ENCODE data around the gene EGLN1. TPM values are rescaled to one million over a fixed set of nuclear protein-coding genes. Genes with fewer than 3 reads are reported as not detected.

Gene EGLN1
- polyA plus RNA-seq, 1 of the 3 experiments (the other 2 are of a cell fraction) = 10.7 TPM

GRCh38 chr1:231424950-231425805 is 3.1 kb upstream of the EGLN1 start:
- peaks cover 15% of the 10 kb centered on the region for H3K79me2 ChIP-seq (ENCODE audit: insufficient read depth)
- H2AFZ ChIP-seq (ENCODE audit: low read depth) = peak overlapping the region; percentile 33; the same call in 1 of the 2 replicates
- H3K9ac ChIP-seq = no peak overlapping the region
- 55% methylated on average over 4 of the region's 4 CpGs for WGBS (ENCODE audit: low lambda C conversion rate)
- H4K20me1 ChIP-seq (ENCODE audit: insufficient read depth) = peaks cover 10% of the 10 kb centered on the region; the same call in 1 of the 2 replicates
- no peaks in the 10 kb centered on the region for H3K9me2 ChIP-seq
- POLR2A ChIA-PET = no interaction called here
- no peak for DNase-seq
- TF ChIP-seq GATA2 (CRISPR knock-in tag; IDR thresholded peaks at IDR 0.05) = no peak
- no peaks in the 10 kb centered on the region for H3K36me3 ChIP-seq (replicated peaks in 1 of 2; ENCODE audit: control insufficient read depth in 1 of 2, insufficient read depth in 2 of 2, low read length in 1 of 2)
- peak overlapping the region; percentile 10 to 68; a peak in 2 of 4 replicates for H3K27ac ChIP-seq (ENCODE audit: low read depth in 2 of 2, low read length in 1 of 2)
- CTCF ChIA-PET = no interaction called here
- H3K4me3 ChIP-seq (ENCODE audit: low read depth in 2 of 2, low read length in 1 of 2) = no peak overlapping the region
- no peak overlapping the region for H3K4me2 ChIP-seq
- no peaks in the 10 kb centered on the region for H3K9me3 ChIP-seq
- H3K4me1 ChIP-seq (ENCODE audit: control insufficient read depth in 1 of 2, insufficient read depth in 2 of 2, low read depth in 1 of 2, low read length in 1 of 2) = peaks cover 0 to 7% of the 10 kb centered on the region in 2 experiments; a peak in 2 of 4 replicates
- no peaks in the 10 kb centered on the region for H3K27me3 ChIP-seq (ENCODE audit: insufficient read depth)
- peaks cover 7% of the 10 kb centered on the region for H3F3A ChIP-seq (replicated peaks; ENCODE audit: insufficient read depth)

- no peak for DNase-seq
These were observed 1.6 kb upstream of the EGLN1 start for GRCh38 chr1:231423648-231424047.

More at GRCh38 chr1:231423648-231424047, 1.6 kb upstream of the EGLN1 start:
- peaks cover 4 to 17% of the 10 kb centered on the region in 2 experiments; a peak in 2 of 4 replicates for H3K4me1 ChIP-seq (ENCODE audit: control insufficient read depth in 1 of 2, insufficient read depth in 2 of 2, low read depth in 1 of 2, low read length in 1 of 2)
- H3F3A ChIP-seq (replicated peaks; ENCODE audit: insufficient read depth) = peaks cover 7% of the 10 kb centered on the region
- H3K9me2 ChIP-seq = no peaks in the 10 kb centered on the region
- no peak overlapping the region for H3K4me3 ChIP-seq (ENCODE audit: low read depth in 2 of 2, low read length in 1 of 2)
- H3K79me2 ChIP-seq (ENCODE audit: insufficient read depth) = peaks cover 30% of the 10 kb centered on the region
- no peaks in the 10 kb centered on the region for H3K27me3 ChIP-seq (ENCODE audit: insufficient read depth)
- no peaks in the 10 kb centered on the region for H3K36me3 ChIP-seq (replicated peaks in 1 of 2; ENCODE audit: control insufficient read depth in 1 of 2, insufficient read depth in 2 of 2, low read length in 1 of 2)
- H3K27ac ChIP-seq (ENCODE audit: low read depth in 2 of 2, low read length in 1 of 2) = no peak overlapping the region
- H3K4me2 ChIP-seq = no peak overlapping the region
- no peak overlapping the region for H3K9ac ChIP-seq
- no peak overlapping the region for H2AFZ ChIP-seq (ENCODE audit: low read depth)
- CTCF ChIA-PET = interaction anchor here (0.7 kb wide), 1 partner anchor 126 kb away, joined by 3 read pairs; no protein-coding TSS in a partner anchor
- peaks cover 25% of the 10 kb centered on the region for H4K20me1 ChIP-seq (ENCODE audit: insufficient read depth)
- no peaks in the 10 kb centered on the region for H3K9me3 ChIP-seq
- TF ChIP-seq FOXJ3 (CRISPR knock-in tag; IDR thresholded peaks at IDR 0.05) (no peak), TEAD4 (IDR thresholded peaks at IDR 0.05; ENCODE audit: borderline replicate concordance, insufficient read depth) (no peak), POLR2AphosphoS5 (IDR thresholded peaks at IDR 0.05; ENCODE audit: low read depth, low read length) (no peak), CHD2 (IDR thresholded peaks at IDR 0.05; ENCODE audit: low read length, partially characterized antibody) (no peak), CTCF (IDR thresholded peaks at IDR 0.05) (no peak), MXI1 (IDR thresholded peaks at IDR 0.05; ENCODE audit: low read depth, low read length) (no peak), GATA2 (CRISPR knock-in tag; IDR thresholded peaks at IDR 0.05) (no peak), GABPA (IDR thresholded peaks at IDR 0.05; ENCODE audit: low read depth) (no peak), JUND (IDR thresholded peaks at IDR 0.05) (no peak), EZH2phosphoT487 (IDR thresholded peaks at IDR 0.05; ENCODE audit: borderline replicate concordance, low read depth) (no peak), MEF2A (IDR thresholded peaks at IDR 0.05; ENCODE audit: borderline replicate concordance, low read depth) (no peak)
- 72% methylated on average over 1 of the region's 1 CpG for WGBS (ENCODE audit: low lambda C conversion rate)
- POLR2A ChIA-PET = no interaction called here

Measured in SK-N-SH (cell line).